Ascending aorta (tissue), 1 donor: ENCODE data around the gene USF1. TPM values are rescaled to one million over a fixed set of nuclear protein-coding genes. Genes with fewer than 3 reads are reported as not detected.

Experiments used
- total RNA-seq: library from RNA; depleted of rRNA; stranded (reverse); fragments of >200 nt; gene quantifications from one replicate; pipeline ENCODE4 v1.1.0, GENCODE V29; 2016

Gene USF1
- total RNA-seq, 1 donor from 2014 or later = 68.5 TPM

Other genes with a start within 250 kb of the USF1 start
- 0.11 TPM for gene LY9, start 249.8 kb downstream of the USF1 start, total RNA-seq
- not detected for gene CD244, start 183.1 kb downstream of the USF1 start, total RNA-seq
- gene ITLN1, start 160.8 kb downstream of the USF1 start, total RNA-seq = 2.2 TPM
- gene ITLN2, start 91.2 kb downstream of the USF1 start, total RNA-seq = not detected
- 19.9 TPM for gene F11R, start 24.8 kb downstream of the USF1 start, total RNA-seq
- not detected for gene TSTD1, start 7.0 kb downstream of the USF1 start, total RNA-seq
- gene ARHGAP30, start 23.9 kb upstream of the USF1 start, total RNA-seq = 14.7 TPM
- not detected for gene NECTIN4, start 43.6 kb upstream of the USF1 start, total RNA-seq
- gene KLHDC9, start 52.4 kb upstream of the USF1 start, total RNA-seq = 0.32 TPM
- gene PFDN2, start 72.1 kb upstream of the USF1 start, total RNA-seq = 16.3 TPM
- gene NIT1, start 72.1 kb upstream of the USF1 start, total RNA-seq = 44.9 TPM
- 27.8 TPM for gene DEDD, start 86.7 kb upstream of the USF1 start, total RNA-seq
- gene UFC1, start 108.0 kb upstream of the USF1 start, total RNA-seq = 3.3 TPM
- 31.9 TPM for gene USP21, start 113.5 kb upstream of the USF1 start, total RNA-seq
- 4.8 TPM for gene PPOX, start 120.4 kb upstream of the USF1 start, total RNA-seq
- gene B4GALT3, start 131.5 kb upstream of the USF1 start, total RNA-seq = 26.9 TPM
- 109 TPM for gene ADAMTS4, start 153.1 kb upstream of the USF1 start, total RNA-seq
- 107 TPM for gene NDUFS2, start 156.4 kb upstream of the USF1 start, total RNA-seq
- gene FCER1G, start 169.3 kb upstream of the USF1 start, total RNA-seq = 69.9 TPM
- 161 TPM for gene APOA2, start 177.7 kb upstream of the USF1 start, total RNA-seq
- 26.6 TPM for gene TOMM40L, start 180.1 kb upstream of the USF1 start, total RNA-seq
- gene NR1I3, start 192.2 kb upstream of the USF1 start, total RNA-seq = 0.21 TPM
- gene PCP4L1, start 212.8 kb upstream of the USF1 start, total RNA-seq = not detected